ENCODE measurements around the gene SEMA3B. TPM values are rescaled to one million over a fixed set of nuclear protein-coding genes. Genes with fewer than 3 reads are reported as not detected.

Gene SEMA3B
- total RNA-seq, 4 donors from 2014 or later: 29.1 to 54.9 (median 44.2) TPM

DNA sequence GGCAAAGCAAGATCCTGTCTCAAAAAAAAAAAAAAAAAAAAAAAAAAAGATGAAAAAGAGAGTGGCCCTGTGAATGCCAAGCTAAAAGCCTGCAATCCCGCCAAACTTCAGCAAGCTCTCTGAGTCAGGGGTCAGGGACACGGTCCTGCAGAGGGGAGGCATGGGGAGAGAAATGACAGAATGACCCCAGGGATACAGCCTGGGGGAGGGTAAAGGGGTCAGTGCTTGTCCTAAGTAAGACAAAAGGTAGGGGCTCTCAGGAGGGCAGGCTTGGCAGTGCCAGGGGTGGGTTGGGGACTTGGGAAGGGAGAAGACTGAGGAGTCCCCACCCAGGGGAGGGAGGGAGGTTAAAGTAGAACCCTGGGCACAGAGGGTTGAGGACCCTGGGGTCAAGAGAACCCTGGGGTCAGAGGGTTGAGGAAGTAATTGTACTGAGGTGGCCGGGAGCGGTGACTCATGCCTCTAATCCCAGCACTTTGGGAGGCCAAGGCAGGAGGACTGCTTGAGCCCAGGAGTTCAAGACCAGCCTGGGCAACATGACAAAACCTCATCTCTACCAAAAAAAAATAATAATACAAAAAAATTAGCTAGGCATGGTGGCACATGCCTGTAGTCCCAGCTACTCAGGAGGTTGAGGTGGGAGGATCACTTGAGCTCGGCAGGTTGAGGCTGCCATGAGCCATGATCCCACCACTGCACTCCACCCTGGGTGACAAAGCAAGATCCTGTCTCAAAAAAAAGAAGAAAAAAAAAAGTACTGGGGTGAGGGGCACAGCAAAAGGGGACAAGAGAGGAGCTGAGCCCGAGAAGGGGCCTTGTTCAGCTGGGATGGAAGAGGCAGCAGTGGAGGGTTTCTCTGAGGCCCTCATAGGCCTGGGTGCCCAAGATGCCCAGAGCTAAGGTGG is 5.2 kb upstream of the SEMA3B start:
- Histone ChIP-seq H3K4me3 (no peak overlapping the region), H3K36me3 (peaks cover 0 to 3% of the 10 kb centered on the region in 2 donors), H3K27me3 (no peaks in the 10 kb centered on the region), H3K4me1 (peaks cover 3 to 96% (median 52%) of the 10 kb centered on the region in 3 donors), H3K9me3 (no peaks in the 10 kb centered on the region), H3K27ac (peak overlapping the region; percentile 95 to 100 (median 98))
- ATAC-seq: no peak
- WGBS, 2 donors (ENCODE audit: low coverage in 1 of 2): 24 to 64% methylated on average over 3 to 4 of the region's 6 CpGs
- TF ChIP-seq, protein P1, sequence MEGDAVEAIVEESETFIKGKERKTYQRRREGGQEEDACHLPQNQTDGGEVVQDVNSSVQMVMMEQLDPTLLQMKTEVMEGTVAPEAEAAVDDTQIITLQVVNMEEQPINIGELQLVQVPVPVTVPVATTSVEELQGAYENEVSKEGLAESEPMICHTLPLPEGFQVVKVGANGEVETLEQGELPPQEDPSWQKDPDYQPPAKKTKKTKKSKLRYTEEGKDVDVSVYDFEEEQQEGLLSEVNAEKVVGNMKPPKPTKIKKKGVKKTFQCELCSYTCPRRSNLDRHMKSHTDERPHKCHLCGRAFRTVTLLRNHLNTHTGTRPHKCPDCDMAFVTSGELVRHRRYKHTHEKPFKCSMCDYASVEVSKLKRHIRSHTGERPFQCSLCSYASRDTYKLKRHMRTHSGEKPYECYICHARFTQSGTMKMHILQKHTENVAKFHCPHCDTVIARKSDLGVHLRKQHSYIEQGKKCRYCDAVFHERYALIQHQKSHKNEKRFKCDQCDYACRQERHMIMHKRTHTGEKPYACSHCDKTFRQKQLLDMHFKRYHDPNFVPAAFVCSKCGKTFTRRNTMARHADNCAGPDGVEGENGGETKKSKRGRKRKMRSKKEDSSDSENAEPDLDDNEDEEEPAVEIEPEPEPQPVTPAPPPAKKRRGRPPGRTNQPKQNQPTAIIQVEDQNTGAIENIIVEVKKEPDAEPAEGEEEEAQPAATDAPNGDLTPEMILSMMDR (IDR thresholded peaks at IDR 0.05): no peak
- TF ChIP-seq POLR2AphosphoS5 (IDR thresholded peaks at IDR 0.05): peak; percentile 19

DNA sequence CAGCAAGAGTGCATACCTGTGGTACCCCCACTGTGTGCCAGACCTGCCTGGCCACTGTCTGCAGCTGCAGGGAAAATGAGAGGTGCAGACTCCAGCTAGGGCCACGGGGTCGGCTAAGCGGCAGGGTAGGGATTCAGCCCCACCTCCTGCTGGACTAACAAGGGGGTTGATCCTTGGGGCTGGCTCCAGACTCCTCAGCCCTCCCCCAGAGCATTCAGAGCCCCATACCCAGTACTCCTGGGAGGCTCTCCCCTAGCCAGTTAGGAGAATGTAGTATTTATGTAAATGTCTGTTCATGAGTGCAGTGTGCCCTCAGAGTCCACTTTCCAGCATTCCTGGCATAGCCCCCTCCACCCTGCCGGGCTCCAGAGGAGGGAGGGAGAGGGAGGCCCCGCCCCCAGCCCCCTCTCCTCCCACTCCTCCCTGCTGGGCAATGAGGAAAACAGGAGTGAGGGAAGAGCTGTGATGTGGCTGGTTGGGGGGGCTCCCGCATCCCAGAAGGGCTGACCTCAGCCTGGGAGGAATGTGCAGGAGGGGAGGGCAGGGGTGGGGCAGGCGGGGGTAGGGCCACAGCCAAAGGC is 4.5 kb upstream of the SEMA3B start:
- H3K4me3 ChIP-seq: no peak overlapping the region
- TF ChIP-seq POLR2AphosphoS5 (IDR thresholded peaks at IDR 0.05): peak; percentile 81
- TF ChIP-seq, protein P1 (IDR thresholded peaks at IDR 0.05): peak in 2 of 4 experiments; percentile 10 to 13
- no peak for TF ChIP-seq POLR2A (IDR thresholded peaks at IDR 0.05)
- ATAC-seq: peak; percentile 77
- no peaks in the 10 kb centered on the region for H3K36me3 ChIP-seq
- H3K27me3 ChIP-seq: no peaks in the 10 kb centered on the region
- peaks cover 3 to 96% (median 56%) of the 10 kb centered on the region in 3 donors for H3K4me1 ChIP-seq
- no peaks in the 10 kb centered on the region for H3K9me3 ChIP-seq
- H3K27ac ChIP-seq: peak overlapping the region; percentile 95 to 100 (median 98)
- WGBS, 2 donors (ENCODE audit: low coverage in 1 of 2): 27% methylated on average over 2 of the region's 7 CpGs; no CpG with 5 or more reads in 1 of the 2 donors

DNA sequence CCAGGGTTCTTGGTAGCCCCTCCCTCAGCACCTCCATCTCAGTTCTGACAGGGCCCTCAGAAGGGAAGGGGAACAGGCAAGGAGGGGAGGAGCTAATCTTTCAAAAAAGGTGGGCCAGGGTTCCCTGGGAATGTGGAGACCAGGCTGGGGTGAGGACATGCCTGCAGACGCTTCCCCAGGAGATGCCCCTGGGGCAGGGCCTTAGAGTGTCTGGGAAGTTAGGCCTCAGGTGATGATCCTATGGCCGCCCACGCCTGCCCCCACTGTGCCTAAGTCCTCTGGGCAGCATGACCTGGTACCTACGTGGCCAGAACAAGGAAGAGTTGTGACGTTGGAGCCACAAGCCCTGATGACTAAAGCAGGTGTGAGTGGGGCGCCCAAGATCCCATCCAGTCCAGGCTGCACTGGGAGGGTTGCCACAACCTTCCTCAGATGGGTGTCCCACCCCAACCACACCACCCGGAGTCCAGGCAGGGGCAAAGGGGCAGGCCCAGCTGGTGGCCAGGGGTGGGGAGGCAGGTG is 3.9 kb upstream of the SEMA3B start:
- no peaks in the 10 kb centered on the region for H3K9me3 ChIP-seq
- ATAC-seq: peak; percentile 10
- no CpG with 5 or more reads among the region's 7 CpGs for WGBS, 2 donors (ENCODE audit: low coverage in 1 of 2)
- peak overlapping the region; percentile 95 to 100 (median 98) for H3K27ac ChIP-seq
- peaks cover 0 to 96% (median 53%) of the 10 kb centered on the region in 3 donors for H3K4me1 ChIP-seq
- peak overlapping the region in 1 of 2 donors; percentile 11 for H3K4me3 ChIP-seq
- H3K36me3 ChIP-seq: no peaks in the 10 kb centered on the region
- H3K27me3 ChIP-seq: no peaks in the 10 kb centered on the region
- TF ChIP-seq, protein P1 (IDR thresholded peaks at IDR 0.05): no peak
- TF ChIP-seq POLR2AphosphoS5 (IDR thresholded peaks at IDR 0.05): no peak
- no peak for TF ChIP-seq EP300 (IDR thresholded peaks at IDR 0.05)
- no peak for TF ChIP-seq POLR2A (IDR thresholded peaks at IDR 0.05)

GRCh38 chr3:50265571-50265970 is 3.4 kb upstream of the SEMA3B start:
- no CpG with 5 or more reads among the region's 1 CpG for WGBS, 2 donors (ENCODE audit: low coverage in 1 of 2)
- Histone ChIP-seq H3K36me3 (no peaks in the 10 kb centered on the region), H3K4me1 (peaks cover 0 to 99% (median 51%) of the 10 kb centered on the region in 3 donors), H3K27me3 (no peaks in the 10 kb centered on the region), H3K27ac (peak overlapping the region; percentile 95 to 100 (median 98)), H3K4me3 (peak overlapping the region in 1 of 2 donors; percentile 11), H3K9me3 (no peaks in the 10 kb centered on the region)
- TF ChIP-seq EP300 (IDR thresholded peaks at IDR 0.05): no peak
- TF ChIP-seq, protein P1 (IDR thresholded peaks at IDR 0.05): no peak
- TF ChIP-seq POLR2AphosphoS5 (IDR thresholded peaks at IDR 0.05): no peak
- no peak for TF ChIP-seq POLR2A (IDR thresholded peaks at IDR 0.05)
- no peak for ATAC-seq

Measured in gastroesophageal sphincter (tissue), 4 donors.